Measurements from ENCODE around the gene CCBE1.

DNA sequence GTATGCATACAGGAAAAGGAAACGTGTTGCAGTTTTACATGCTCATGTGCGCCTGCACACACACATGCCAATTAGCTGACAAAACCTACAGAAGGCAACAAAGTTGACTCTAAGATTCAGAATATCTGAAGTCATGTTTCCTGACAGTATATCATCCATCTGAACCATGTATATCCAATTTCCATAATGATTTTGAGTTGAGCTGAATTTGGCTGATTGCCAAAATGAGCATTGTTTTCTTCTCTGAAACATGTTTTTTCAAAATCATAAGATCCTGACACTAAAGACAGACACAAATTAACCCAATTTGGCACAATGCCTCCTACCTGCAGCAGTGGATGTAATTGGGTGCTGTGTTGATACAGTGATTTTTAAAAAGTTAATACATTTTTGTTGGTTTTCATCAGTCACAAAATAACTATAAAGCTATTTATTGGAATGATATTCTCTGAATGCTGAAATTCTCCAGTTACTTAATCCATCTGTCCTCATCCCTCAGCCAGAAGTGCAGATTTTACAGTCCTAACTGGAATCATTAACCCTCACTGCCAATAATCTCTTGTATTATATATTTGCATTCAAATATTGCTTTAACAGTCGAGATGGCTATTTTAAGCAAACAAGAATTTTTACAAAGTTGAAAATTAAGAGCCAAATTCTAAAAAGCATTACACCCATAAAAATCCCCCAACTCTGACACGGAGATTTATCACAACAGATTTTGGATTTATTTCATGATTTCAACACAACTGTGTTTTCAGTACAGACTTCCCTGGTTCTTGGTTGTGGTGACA lies 176.5 kb downstream of the CCBE1 start:
- TF ChIP-seq, protein P1, sequence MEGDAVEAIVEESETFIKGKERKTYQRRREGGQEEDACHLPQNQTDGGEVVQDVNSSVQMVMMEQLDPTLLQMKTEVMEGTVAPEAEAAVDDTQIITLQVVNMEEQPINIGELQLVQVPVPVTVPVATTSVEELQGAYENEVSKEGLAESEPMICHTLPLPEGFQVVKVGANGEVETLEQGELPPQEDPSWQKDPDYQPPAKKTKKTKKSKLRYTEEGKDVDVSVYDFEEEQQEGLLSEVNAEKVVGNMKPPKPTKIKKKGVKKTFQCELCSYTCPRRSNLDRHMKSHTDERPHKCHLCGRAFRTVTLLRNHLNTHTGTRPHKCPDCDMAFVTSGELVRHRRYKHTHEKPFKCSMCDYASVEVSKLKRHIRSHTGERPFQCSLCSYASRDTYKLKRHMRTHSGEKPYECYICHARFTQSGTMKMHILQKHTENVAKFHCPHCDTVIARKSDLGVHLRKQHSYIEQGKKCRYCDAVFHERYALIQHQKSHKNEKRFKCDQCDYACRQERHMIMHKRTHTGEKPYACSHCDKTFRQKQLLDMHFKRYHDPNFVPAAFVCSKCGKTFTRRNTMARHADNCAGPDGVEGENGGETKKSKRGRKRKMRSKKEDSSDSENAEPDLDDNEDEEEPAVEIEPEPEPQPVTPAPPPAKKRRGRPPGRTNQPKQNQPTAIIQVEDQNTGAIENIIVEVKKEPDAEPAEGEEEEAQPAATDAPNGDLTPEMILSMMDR (IDR thresholded peaks at IDR 0.05), result no peak
- no peak for TF ChIP-seq POLR2A (IDR thresholded peaks at IDR 0.05)

Measured in uterus (tissue), 2 donors.